Fibroblast of villous mesenchyme (primary cell): ENCODE data around the gene ICAM1. TPM values are rescaled to one million over a fixed set of nuclear protein-coding genes. Genes with fewer than 3 reads are reported as not detected.

Source experiments
- DNase-seq: peaks from one replicate; pipeline ENCODE4 v3.0.0-alpha.2; 2010; ENCODE audit warnings: low read depth
- H3K4me3 ChIP-seq: 2 replicates; pipeline ENCODE4 v1.5.1; 2011; ENCODE audit warnings: low read depth, mild to moderate bottlenecking, low read length
- CTCF ChIP-seq: IDR thresholded peaks from 2 replicates; pipeline ENCODE4 v1.5.1; 2012; ENCODE audit warnings: low read depth, mild to moderate bottlenecking, low read length; ENCODE audit not compliant: insufficient read depth
- total RNA-seq: library from RNA; depleted of rRNA; stranded (reverse); fragments of >200 nt; gene quantifications from 2 replicates; pipeline ENCODE4 v1.2.3, GENCODE V29; 2012

The ICAM1 gene
- total RNA-seq, 1 donor = 244 TPM

GRCh38 chr19:10256551-10256950 is 14.4 kb upstream of the ICAM1 start:
- TF ChIP-seq CTCF = no peak

GRCh38 chr19:10256970-10257615 is 13.8 kb upstream of the ICAM1 start:
- no peak for TF ChIP-seq CTCF
- no peak overlapping the region for H3K4me3 ChIP-seq
- DNase-seq = no peak

More at GRCh38 chr19:10256551-10256950, 14.4 kb upstream of the ICAM1 start:
- no peak overlapping the region for H3K4me3 ChIP-seq
- DNase-seq = no peak

- no peak for DNase-seq
- H3K4me3 ChIP-seq = no peak overlapping the region
- no peak for TF ChIP-seq CTCF
These were observed 12.7 kb upstream of the ICAM1 start for GRCh38 chr19:10258080-10258710.

GRCh38 chr19:10259162-10259905 is 11.6 kb upstream of the ICAM1 start:
- peak; percentile 80 for TF ChIP-seq CTCF
- peak; percentile 83 for DNase-seq
- no peak overlapping the region for H3K4me3 ChIP-seq

- no peak overlapping the region for H3K4me3 ChIP-seq
- no peak for DNase-seq
- no peak for TF ChIP-seq CTCF
These were observed 10.8 kb upstream of the ICAM1 start for GRCh38 chr19:10260141-10260584.

GRCh38 chr19:10262771-10263170 is 8.1 kb upstream of the ICAM1 start:
- no peak for DNase-seq
- no peak overlapping the region for H3K4me3 ChIP-seq
- no peak for TF ChIP-seq CTCF
